GM19043 (cell line): Measurements from ENCODE around the gene DGKQ.

ENCODE experiments used
- ATAC-seq: cut with Tn5 transposase; IDR thresholded peaks from one replicate; pipeline ENCODE4 v1.9.1; 2021; ENCODE audit warnings: low read depth; ENCODE audit not compliant: unreplicated experiment

DGKQ gene

GRCh38 chr4:996997-997374 lies 23.6 kb upstream of the DGKQ start:
- ATAC-seq = no peak

GRCh38 chr4:996030-996996 lies 22.9 kb upstream of the DGKQ start:
- no peak for ATAC-seq

- ATAC-seq = no peak
These were observed 22.1 kb upstream of the DGKQ start for GRCh38 chr4:995311-996026.

- ATAC-seq = no peak
These were observed 20.0 kb upstream of the DGKQ start, which contains the start of gene SLC26A1 for GRCh38 chr4:993111-994029. TSS of gene SLC26A1 (minus strand) at chr4:993404. CDS start at chr4:991703, 1,701 bp downstream.

- ATAC-seq = no peak
These were observed 19.1 kb upstream of the DGKQ start for GRCh38 chr4:992297-993110.

GRCh38 chr4:991451-992296 lies 18.3 kb upstream of the DGKQ start:
- no peak for ATAC-seq

GRCh38 chr4:990746-991367 lies 17.5 kb upstream of the DGKQ start:
- no peak for ATAC-seq

GRCh38 chr4:989722-990471 lies 16.5 kb upstream of the DGKQ start:
- no peak for ATAC-seq

GRCh38 chr4:988726-989721 lies 15.7 kb upstream of the DGKQ start:
- ATAC-seq = no peak

GRCh38 chr4:987624-988513 lies 14.5 kb upstream of the DGKQ start:
- ATAC-seq = no peak

- peak; percentile 66 for ATAC-seq
These were observed 13.7 kb upstream of the DGKQ start, which contains the start of gene IDUA for GRCh38 chr4:986879-987623. TSS of gene IDUA (plus strand) at chr4:987044. CDS start at chr4:987085, 41 bp downstream.

- ATAC-seq = peak; percentile 7
These were observed 13.1 kb upstream of the DGKQ start for GRCh38 chr4:986428-986878.

- ATAC-seq = no peak
These were observed 11.9 kb upstream of the DGKQ start for GRCh38 chr4:985123-985830.
